ENCODE data around the gene PCDHGB3. TPM values are rescaled to one million over a fixed set of nuclear protein-coding genes. Genes with fewer than 3 reads are reported as not detected.
"Not testable (repeated sequence)": the region's sequence is repeated elsewhere in the genome, so short reads cannot be mapped to it uniquely, and the experiment has no call there.

PCDHGB3 gene
- total and polyA plus RNA-seq, 8 donors: 0.06 to 8.8 (median 3.1) TPM; not detected in 1

- WGBS, 5 donors: 35 to 46% (median 39%) methylated on average over 52 to 77 of the region's 77 CpGs
- peaks cover 62 to 98% (median 92%) of the 10 kb centered on the region in 4 donors for H3K9me3 ChIP-seq
- intact Hi-C loops (cut with DNase I; ENCODE audit: low total_unique reads): no loop called here
Measured at GRCh38 chr5:141389153-141390042, 19.4 kb downstream of the PCDHGB3 start.

GRCh38 chr5:141392429-141393198, 22.6 kb downstream of the PCDHGB3 start, which contains the start of gene PCDHGA8:
PCDHGA8 (plus strand) TSS chr5:141392633; CDS start chr5:141392814, 181 bp downstream.
- WGBS, 5 donors: 21 to 34% (median 28%) methylated on average over 35 to 38 of the region's 38 CpGs
- no peak within 1 kb of the TSS for H3K27ac ChIP-seq
- H3K36me3 ChIP-seq: peaks cover 0 to 16% (median 0%) of the 10 kb centered on the region in 4 donors
- peaks cover 50 to 98% (median 90%) of the 10 kb centered on the region in 4 donors for H3K9me3 ChIP-seq
- H3K4me1 ChIP-seq: no peaks in the 10 kb centered on the region
- intact Hi-C loops (cut with DNase I; ENCODE audit: low total_unique reads): no loop called here
- H3K4me3 ChIP-seq: no peak within 1 kb of the TSS
- TF ChIP-seq POLR2AphosphoS5 (IDR thresholded peaks at IDR 0.05) (no peak), EP300 (IDR thresholded peaks at IDR 0.05) (no peak), POLR2A (IDR thresholded peaks at IDR 0.05) (no peak), CTCF (IDR thresholded peaks at IDR 0.05) (no peak)
- peaks cover 0 to 80% (median 5%) of the 10 kb centered on the region in 3 donors for H3K27me3 ChIP-seq
- DNase-seq: no peak

More at GRCh38 chr5:141389153-141390042, 19.4 kb downstream of the PCDHGB3 start:
- TF ChIP-seq EP300 (IDR thresholded peaks at IDR 0.05): no peak
- H3K4me1 ChIP-seq: no peaks in the 10 kb centered on the region
- peaks cover 0 to 78% (median 7%) of the 10 kb centered on the region in 3 donors for H3K27me3 ChIP-seq
- no peak for DNase-seq
- no peak overlapping the region for H3K4me3 ChIP-seq
- H3K27ac ChIP-seq: no peak overlapping the region
- H3K36me3 ChIP-seq: peaks cover 0 to 16% (median 0%) of the 10 kb centered on the region in 4 donors

- peaks cover 0 to 80% (median 5%) of the 10 kb centered on the region in 3 donors for H3K27me3 ChIP-seq
- DNase-seq: no peak
- TF ChIP-seq POLR2A (IDR thresholded peaks at IDR 0.05) (no peak), CTCF (IDR thresholded peaks at IDR 0.05) (no peak), EP300 (IDR thresholded peaks at IDR 0.05) (no peak)
- H3K36me3 ChIP-seq: peaks cover 0 to 16% (median 0%) of the 10 kb centered on the region in 4 donors
- no peaks in the 10 kb centered on the region for H3K4me1 ChIP-seq
- H3K9me3 ChIP-seq: peaks cover 49 to 98% (median 91%) of the 10 kb centered on the region in 4 donors
- no peak overlapping the region for H3K4me3 ChIP-seq
- H3K27ac ChIP-seq: no peak overlapping the region
- intact Hi-C loops (cut with DNase I; ENCODE audit: low total_unique reads): no loop called here
- WGBS, 5 donors: 31 to 46% (median 34%) methylated on average over 21 of the region's 21 CpGs
Measured at GRCh38 chr5:141393267-141393666, 23.2 kb downstream of the PCDHGB3 start.

GRCh38 chr5:141394401-141395187, 24.6 kb downstream of the PCDHGB3 start:
- peaks cover 0 to 15% (median 0%) of the 10 kb centered on the region in 4 donors for H3K36me3 ChIP-seq
- 36 to 38% (median 38%) methylated on average over 13 to 44 of the region's 53 CpGs for WGBS, 5 donors
- H3K4me3 ChIP-seq; intact Hi-C loops (cut with DNase I; ENCODE audit: low total_unique reads); H3K4me1 ChIP-seq; H3K27ac ChIP-seq; DNase-seq: not testable (repeated sequence)
- H3K27me3 ChIP-seq: peaks cover 0 to 80% (median 7%) of the 10 kb centered on the region in 3 donors
- peaks cover 41 to 98% (median 90%) of the 10 kb centered on the region in 4 donors for H3K9me3 ChIP-seq
